Thyroid gland (tissue), 4 donors: ENCODE measurements around the gene SFXN2.
"Not testable (repeated sequence)": the region's sequence is repeated elsewhere in the genome, so short reads cannot be mapped to it uniquely, and the experiment has no call there.

Experiments used
- CTCF ChIP-seq, 6 experiments: fragments of 200-600 bp in 3 of 6; fragments of 450-650 bp in 3 of 6; sonication (generic) in 3 of 6; IDR thresholded peaks; one replicate each; pipeline ENCODE4 v1.5.1; 2016 to 2019; ENCODE audit warnings: antibody characterized with exemption in 6 of 6, mild to moderate bottlenecking in 2 of 6, inconsistent platforms in 1 of 6, moderate library complexity in 1 of 6
- POLR2A ChIP-seq, 2 donors: fragments of 450-650 bp; IDR thresholded peaks; one replicate each; pipeline ENCODE4 v1.6.1; 2017; ENCODE audit warnings: antibody characterized with exemption in 2 of 2, mild to moderate bottlenecking in 2 of 2, moderate library complexity in 1 of 2

- TF ChIP-seq CTCF, POLR2A (IDR thresholded peaks at IDR 0.05): not testable (repeated sequence)
Observed at GRCh38 chr10:102716900-102717565, 2.6 kb downstream of the SFXN2 start.
